ENCODE measurements around the gene CX3CL1.

CX3CL1 gene

DNA sequence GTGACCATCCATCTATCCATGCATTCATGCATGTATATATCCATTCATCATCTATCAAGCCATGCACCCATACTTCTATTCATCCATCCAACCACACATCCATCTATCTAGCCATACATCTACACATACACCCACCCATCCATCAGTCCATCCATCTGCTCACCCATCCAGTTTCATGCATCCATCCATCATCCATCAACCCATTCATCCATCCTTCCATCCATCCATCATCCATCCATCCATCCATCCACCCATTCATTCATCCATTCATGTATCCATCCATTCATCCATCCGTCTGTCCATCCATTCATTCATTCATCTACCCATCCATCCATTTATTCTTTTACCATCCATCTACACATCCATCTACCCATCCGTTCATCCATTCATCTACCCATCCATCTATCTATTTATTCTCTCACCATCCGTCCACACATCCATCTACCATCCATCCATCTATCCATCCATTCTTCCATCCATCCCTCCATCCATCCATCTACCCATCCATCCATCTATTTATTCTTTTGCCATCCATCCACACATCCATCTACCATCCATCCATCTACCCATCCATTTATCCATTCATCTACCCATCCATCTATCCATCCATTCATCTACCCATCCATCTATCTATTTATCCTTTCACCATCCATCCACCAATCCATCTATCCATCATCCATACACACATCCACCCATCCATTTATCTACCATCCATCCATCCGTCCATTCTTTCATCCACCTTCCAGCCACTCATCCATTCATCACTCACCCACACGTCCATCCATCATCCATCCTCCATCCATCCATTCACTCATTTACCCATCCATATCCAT, 35.4 kb downstream of the CX3CL1 start:
- no peak for DNase-seq

- DNase-seq: no peak
These were observed 36.8 kb downstream of the CX3CL1 start for GRCh38 chr16:57409065-57409464.

GRCh38 chr16:57409870-57410587, 37.7 kb downstream of the CX3CL1 start:
- no peak for DNase-seq

DNA sequence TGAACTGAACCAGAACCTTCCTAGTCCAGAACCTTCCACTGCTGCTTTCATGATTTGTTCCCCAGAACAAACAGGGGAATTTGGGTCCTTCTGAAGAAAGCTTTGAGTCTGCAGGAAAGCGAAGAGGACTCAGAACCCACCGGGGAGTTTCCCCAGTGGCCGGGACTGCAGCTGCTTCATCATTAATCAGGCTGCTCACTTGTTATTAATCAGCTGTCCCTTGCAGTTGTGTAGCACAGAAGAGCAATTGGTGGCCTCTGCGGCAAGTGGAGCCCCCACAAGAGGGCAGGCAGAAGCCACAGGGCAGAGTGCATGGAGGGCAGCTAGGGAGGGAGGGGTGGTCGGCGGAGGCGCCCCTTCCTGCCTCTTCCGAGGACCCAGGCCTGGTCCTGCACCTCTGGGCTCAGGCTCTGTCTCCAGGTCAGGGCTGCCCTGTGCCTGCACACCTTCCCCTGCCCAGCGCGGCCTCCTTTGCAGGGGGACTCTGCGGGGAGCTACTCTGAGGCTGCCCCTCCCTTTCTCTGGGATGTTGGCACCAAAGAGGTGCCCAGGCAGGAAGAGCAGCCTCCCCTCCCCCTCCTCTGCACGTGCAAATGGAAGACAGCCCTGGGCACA, 39.2 kb downstream of the CX3CL1 start:
- DNase-seq: no peak

DNA sequence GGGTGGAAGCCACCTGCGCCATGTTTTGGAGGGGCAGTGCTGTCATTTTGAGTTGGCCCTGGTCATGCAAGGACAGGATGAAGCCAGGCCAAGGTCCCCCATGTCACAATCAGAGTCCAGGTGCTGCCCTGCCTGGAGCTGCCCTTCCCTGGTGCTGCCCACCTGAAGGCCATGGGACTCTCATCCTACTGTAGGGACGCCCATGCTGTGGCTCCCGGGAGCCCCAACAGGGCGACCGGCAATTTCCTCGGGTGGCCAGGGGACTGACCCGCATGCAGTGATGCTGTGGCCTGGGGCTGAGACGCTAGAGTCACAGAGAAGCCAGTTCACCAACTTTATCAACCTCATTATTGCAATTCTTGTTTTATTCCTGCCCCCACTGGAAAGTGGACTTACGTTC, 40.3 kb downstream of the CX3CL1 start:
- DNase-seq: no peak

- no peak for DNase-seq
These were observed 41.0 kb downstream of the CX3CL1 start for GRCh38 chr16:57413301-57413730.

DNA sequence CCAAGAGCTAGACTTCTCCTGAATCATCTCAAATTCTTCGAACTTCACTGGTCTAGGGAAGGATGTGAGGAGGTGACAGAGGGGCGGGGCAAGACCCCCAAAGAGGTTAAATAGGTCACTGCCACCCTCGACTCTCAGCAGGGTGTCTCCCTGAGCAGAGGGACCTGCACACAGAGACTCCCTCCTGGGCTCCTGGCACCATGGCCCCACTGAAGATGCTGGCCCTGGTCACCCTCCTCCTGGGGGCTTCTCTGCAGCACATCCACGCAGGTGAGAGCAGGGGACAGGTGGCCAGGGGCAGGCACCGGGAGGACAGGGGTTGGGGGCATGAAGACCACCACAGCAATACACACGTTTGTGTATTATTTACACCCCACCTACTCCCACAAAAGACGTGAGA, 41.4 kb downstream of the CX3CL1 start:
- no peak for DNase-seq

DNA sequence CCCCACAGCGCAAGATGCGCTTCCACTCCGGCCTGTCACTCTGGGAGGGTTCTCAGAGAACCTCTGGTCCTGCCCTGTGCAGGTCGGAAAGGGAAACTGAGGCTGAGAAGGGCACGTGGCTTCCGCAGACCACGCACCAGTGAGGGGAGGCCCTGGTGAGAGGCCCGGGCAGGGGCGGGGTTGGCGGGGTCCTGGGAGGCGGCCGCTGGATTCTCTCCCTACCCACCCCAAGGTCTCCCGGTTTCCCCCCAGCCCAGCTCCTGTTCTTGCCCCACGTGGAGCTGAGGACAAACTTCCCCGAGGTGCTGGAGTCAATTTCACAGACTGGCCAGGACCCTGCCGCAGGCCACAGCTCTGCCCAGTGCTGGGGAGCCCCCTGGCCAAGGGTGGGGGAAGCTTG, 43.8 kb downstream of the CX3CL1 start:
- DNase-seq: no peak

- no peak for DNase-seq
These were observed 47.2 kb downstream of the CX3CL1 start for GRCh38 chr16:57419506-57419905.

- no peak for DNase-seq
These were observed 50.0 kb downstream of the CX3CL1 start for GRCh38 chr16:57422026-57422944.

- DNase-seq: no peak
These were observed 50.9 kb downstream of the CX3CL1 start for GRCh38 chr16:57423152-57423551.

GRCh38 chr16:57424583-57424982, 52.3 kb downstream of the CX3CL1 start:
- no peak for DNase-seq

DNA sequence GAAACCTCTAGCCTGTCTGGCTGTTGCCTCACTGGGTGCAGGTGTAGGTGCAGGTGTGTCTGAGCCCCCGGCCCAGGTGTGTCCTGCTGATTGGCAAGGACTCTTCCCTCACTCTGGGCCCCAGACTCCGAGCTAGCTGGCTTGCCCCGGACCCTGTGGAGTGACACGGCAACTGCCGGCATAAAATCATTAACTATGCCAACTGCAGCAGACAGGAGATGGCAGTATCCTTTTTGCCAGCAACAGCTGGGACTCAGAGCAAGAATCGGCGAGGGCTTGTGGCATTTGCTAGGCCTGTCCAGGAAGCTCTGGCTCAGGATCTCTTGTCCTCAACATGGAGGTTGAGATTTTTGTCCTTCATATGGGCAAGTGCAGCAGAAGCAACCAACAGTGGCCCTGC, 54.1 kb downstream of the CX3CL1 start:
- DNase-seq: no peak

DNA sequence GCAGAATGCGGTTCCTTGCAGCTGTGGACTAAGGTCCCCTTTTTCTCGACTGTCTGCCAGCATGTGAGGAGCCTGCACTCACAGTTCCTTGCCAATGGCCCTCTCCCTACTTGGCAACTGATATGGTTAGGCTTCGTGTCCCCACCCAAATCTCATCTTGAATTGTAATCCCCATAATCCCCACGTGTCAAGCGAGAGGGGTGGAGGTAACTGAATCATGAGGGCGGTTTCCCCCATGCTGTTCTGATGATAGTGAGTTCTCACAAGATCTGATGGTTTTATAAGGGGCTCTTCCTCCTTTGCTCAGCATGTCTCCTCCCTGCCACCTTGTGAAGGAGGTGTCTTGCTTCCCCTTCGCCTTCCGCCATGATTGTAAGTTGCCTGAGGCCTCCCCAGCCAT, 55.0 kb downstream of the CX3CL1 start:
- DNase-seq: no peak

DNA sequence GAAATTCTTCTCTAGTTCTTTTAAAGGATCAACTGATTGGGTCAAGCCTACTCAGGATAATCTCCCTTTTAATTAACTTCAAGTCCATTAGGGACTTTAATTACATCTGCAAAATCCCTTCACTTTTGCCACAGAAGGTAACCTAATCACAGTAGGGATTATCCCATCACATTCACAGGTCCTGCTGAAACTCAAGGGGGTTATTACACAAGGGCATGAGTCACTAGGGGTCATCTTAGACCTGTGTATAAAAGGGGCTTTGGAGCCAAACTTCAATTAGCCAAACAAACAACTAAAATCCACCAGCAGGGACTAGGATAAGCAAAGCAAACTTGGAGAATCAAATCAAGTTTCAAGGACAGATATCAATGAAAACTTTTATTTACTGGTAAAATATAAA, 55.5 kb downstream of the CX3CL1 start:
- no peak for DNase-seq

GRCh38 chr16:57430955-57431354, 58.7 kb downstream of the CX3CL1 start:
- DNase-seq: no peak

DNA sequence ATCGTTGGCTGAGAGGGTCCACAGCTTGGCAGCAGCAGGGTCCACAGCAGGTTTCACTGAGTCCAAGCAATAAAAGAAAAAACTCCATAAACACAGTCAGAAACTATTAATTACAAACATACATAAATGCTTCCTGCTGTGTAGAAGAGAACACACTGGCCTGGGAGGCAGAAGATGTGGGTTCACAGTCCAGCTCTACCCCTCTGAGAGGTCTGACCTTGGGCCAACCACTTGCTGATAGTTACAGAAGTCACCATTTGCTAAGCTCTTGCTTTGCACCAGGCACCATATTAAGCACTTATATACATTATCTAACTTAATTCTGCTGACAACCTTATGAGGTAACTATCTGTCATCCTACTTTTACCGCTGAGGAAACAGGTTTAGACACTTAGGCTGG, 60.2 kb downstream of the CX3CL1 start:
- DNase-seq: no peak

GRCh38 chr16:57432989-57433388, 60.7 kb downstream of the CX3CL1 start:
- no peak for DNase-seq

GRCh38 chr16:57434003-57434402, 61.7 kb downstream of the CX3CL1 start:
- no peak for DNase-seq
